UCSD-AML1 (cell line): ENCODE results near the gene NCAN.
"Not testable (repeated sequence)": the region's sequence is repeated elsewhere in the genome, so short reads cannot be mapped to it uniquely, and the experiment has no call there.

Experiments used
- DNase-seq: peaks from one replicate; lab custom pipeline; 2025; ENCODE audit not compliant: unreplicated experiment; lab: John Stamatoyannopoulos, UW

NCAN gene

GRCh38 chr19:19223636-19224035 lies 11.9 kb downstream of the NCAN start:
- DNase-seq, result no peak

- no peak for DNase-seq
Measured at GRCh38 chr19:19224150-19224851, 12.5 kb downstream of the NCAN start.

- peak; percentile 85 for DNase-seq
Measured at GRCh38 chr19:19224852-19225494, 13.2 kb downstream of the NCAN start.

GRCh38 chr19:19226204-19226603 lies 14.4 kb downstream of the NCAN start:
- DNase-seq, result no peak

- no peak for DNase-seq
Measured at GRCh38 chr19:19226663-19227062, 14.9 kb downstream of the NCAN start.

GRCh38 chr19:19227217-19227616 lies 15.5 kb downstream of the NCAN start:
- no peak for DNase-seq

GRCh38 chr19:19229701-19230100 lies 17.9 kb downstream of the NCAN start:
- DNase-seq, result no peak

- no peak for DNase-seq
Measured at GRCh38 chr19:19230999-19231398, 19.2 kb downstream of the NCAN start.

- no peak for DNase-seq
Measured at GRCh38 chr19:19232261-19232721, 20.5 kb downstream of the NCAN start.

- no peak for DNase-seq
Measured at GRCh38 chr19:19234220-19234816, 22.6 kb downstream of the NCAN start.

- DNase-seq, result no peak
Measured at GRCh38 chr19:19236173-19236572, 24.4 kb downstream of the NCAN start.

GRCh38 chr19:19238126-19238894 lies 26.6 kb downstream of the NCAN start:
- no peak for DNase-seq

- no peak for DNase-seq
Measured at GRCh38 chr19:19239675-19240074, 27.9 kb downstream of the NCAN start.

- no peak for DNase-seq
Measured at GRCh38 chr19:19240476-19240875, 28.7 kb downstream of the NCAN start.

GRCh38 chr19:19250196-19250801 lies 38.5 kb downstream of the NCAN start:
- no peak for DNase-seq

GRCh38 chr19:19253409-19253808 lies 41.7 kb downstream of the NCAN start:
- DNase-seq, result not testable (repeated sequence)

GRCh38 chr19:19256072-19256969 lies 44.6 kb downstream of the NCAN start:
- DNase-seq, result no peak

- DNase-seq, result no peak
Measured at GRCh38 chr19:19257137-19257536, 45.4 kb downstream of the NCAN start.

GRCh38 chr19:19257836-19258588 lies 46.3 kb downstream of the NCAN start:
- DNase-seq, result no peak
